Cardiac muscle cell (in vitro differentiated cells and primary cell): ENCODE results near the gene AUTS2. TPM values are rescaled to one million over a fixed set of nuclear protein-coding genes. Genes with fewer than 3 reads are reported as not detected.

Experiments used
- DNase-seq, 2 donors: peaks; one replicate each; pipeline versions ENCODE4 v3.0.0 to v3.0.0-alpha.2; 2010 to 2017; ENCODE audit warnings: low read depth in 1 of 2, low spot score in 1 of 2
- H3K27ac ChIP-seq: fragments of 200-600 bp; sonication (generic); 2 replicates; pipeline ENCODE4 v1.5.1; 2016
- H3K27me3 ChIP-seq: fragments of 200-600 bp; sonication (generic); 2 replicates; pipeline ENCODE4 v1.6.0; 2016; ENCODE audit warnings: control low read depth
- H3K36me3 ChIP-seq: fragments of 200-600 bp; sonication (generic); 2 replicates; pipeline ENCODE4 v1.5.1; 2016; ENCODE audit warnings: control low read depth
- H3K4me1 ChIP-seq: fragments of 200-600 bp; sonication (generic); 2 replicates; pipeline ENCODE4 v1.8.1; 2017; ENCODE audit warnings: low read depth, mild to moderate bottlenecking, mixed run types
- H3K4me3 ChIP-seq: fragments of 200-600 bp; sonication (generic); 2 replicates; pipeline ENCODE4 v1.5.1; 2016; ENCODE audit warnings: mild to moderate bottlenecking
- H3K9me3 ChIP-seq: fragments of 200-600 bp; sonication (generic); 2 replicates; pipeline ENCODE4 v1.5.1; 2017; ENCODE audit warnings: low read depth, mild to moderate bottlenecking, control low read depth
- CTCF ChIP-seq: IDR thresholded peaks from 2 replicates; pipeline ENCODE4 v1.5.1; 2012; ENCODE audit warnings: low read depth, mild to moderate bottlenecking, low read length
- polyA plus RNA-seq: library from polyadenylated mRNA; unstranded; fragments of >200 nt; fragmentation: Nextera tagmentation; extraction: Ambion mirVana; gene quantifications from 2 replicates; pipeline ENCODE4 v1.2.1, GENCODE V29; 2016
- total RNA-seq: library from RNA; depleted of rRNA; stranded (reverse); fragments of >200 nt; gene quantifications from 2 replicates; pipeline ENCODE4 v1.2.3, GENCODE V29; 2016

Gene AUTS2
- total and polyA plus RNA-seq, 2 experiments from 2014 or later = 41.0 to 45.5 TPM

DNA sequence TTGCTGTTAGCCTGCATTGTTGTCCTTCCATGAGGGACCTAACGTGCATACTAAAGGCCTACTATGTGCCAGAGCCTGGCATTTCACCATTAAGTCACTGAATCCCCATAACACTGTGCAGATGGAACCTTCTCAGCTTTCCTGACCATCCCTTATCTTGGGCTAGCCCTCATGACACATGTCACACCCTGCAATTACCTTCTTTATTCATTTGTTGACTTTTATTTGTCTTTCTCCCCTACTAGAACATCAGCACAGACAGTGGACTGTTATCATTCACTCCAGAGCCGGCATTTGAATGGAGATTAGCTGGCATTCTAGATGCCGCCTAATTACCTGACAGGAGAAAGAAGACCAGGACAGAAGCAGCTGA is 1062.5 kb downstream of the AUTS2 start:
- Histone ChIP-seq H3K27ac (no peak overlapping the region), H3K4me3 (no peak overlapping the region), H3K4me1 (peaks cover 16% of the 10 kb centered on the region), H3K9me3 (no peaks in the 10 kb centered on the region), H3K36me3 (no peaks in the 10 kb centered on the region), H3K27me3 (no peaks in the 10 kb centered on the region)
- no peak for DNase-seq
- TF ChIP-seq CTCF = no peak

GRCh38 chr7:70663680-70664079 is 1065.4 kb downstream of the AUTS2 start:
- DNase-seq = no peak
- TF ChIP-seq CTCF = no peak
- H3K4me1 ChIP-seq = peaks cover 20% of the 10 kb centered on the region
- no peaks in the 10 kb centered on the region for H3K27me3 ChIP-seq
- no peak overlapping the region for H3K4me3 ChIP-seq
- H3K36me3 ChIP-seq = no peaks in the 10 kb centered on the region
- H3K9me3 ChIP-seq = no peaks in the 10 kb centered on the region
- no peak overlapping the region for H3K27ac ChIP-seq

- Histone ChIP-seq H3K4me1 (peaks cover 26% of the 10 kb centered on the region), H3K27me3 (no peaks in the 10 kb centered on the region), H3K27ac (no peak overlapping the region), H3K9me3 (no peaks in the 10 kb centered on the region), H3K4me3 (no peak overlapping the region), H3K36me3 (no peaks in the 10 kb centered on the region)
- no peak for DNase-seq
- no peak for TF ChIP-seq CTCF
Observed at GRCh38 chr7:70665997-70666396, 1067.7 kb downstream of the AUTS2 start.

DNA sequence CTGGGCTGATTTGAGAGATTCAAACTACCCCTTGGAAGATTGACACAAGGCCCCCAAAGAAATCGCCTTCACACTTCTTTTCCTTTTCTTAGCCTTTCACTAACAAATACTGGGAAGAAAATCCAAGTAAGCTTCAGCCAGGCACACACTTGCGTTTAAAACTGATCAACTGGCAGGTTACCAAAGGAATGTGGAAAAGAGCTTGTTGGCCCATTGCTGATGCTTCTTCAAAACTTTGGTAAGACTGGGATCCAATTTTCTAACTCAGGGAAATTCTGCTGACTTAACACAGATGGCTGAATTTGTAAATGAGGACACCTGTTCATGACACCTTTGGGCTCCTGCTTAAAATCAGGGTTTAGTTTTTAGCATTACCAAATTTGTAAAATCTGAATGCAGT is 1069.1 kb downstream of the AUTS2 start:
- H3K27me3 ChIP-seq = no peaks in the 10 kb centered on the region
- no peaks in the 10 kb centered on the region for H3K9me3 ChIP-seq
- H3K4me3 ChIP-seq = no peak overlapping the region
- no peak for TF ChIP-seq CTCF
- H3K4me1 ChIP-seq = peaks cover 26% of the 10 kb centered on the region
- no peaks in the 10 kb centered on the region for H3K36me3 ChIP-seq
- H3K27ac ChIP-seq = no peak overlapping the region
- DNase-seq = no peak

GRCh38 chr7:70668606-70669358 is 1070.5 kb downstream of the AUTS2 start:
- no peaks in the 10 kb centered on the region for H3K36me3 ChIP-seq
- H3K27ac ChIP-seq = peak overlapping the region; percentile 44
- no peaks in the 10 kb centered on the region for H3K9me3 ChIP-seq
- TF ChIP-seq CTCF = no peak
- H3K27me3 ChIP-seq = no peaks in the 10 kb centered on the region
- H3K4me1 ChIP-seq = peaks cover 26% of the 10 kb centered on the region
- DNase-seq = peak in 1 of 2 donors; percentile 75
- no peak overlapping the region for H3K4me3 ChIP-seq

- H3K36me3 ChIP-seq = no peaks in the 10 kb centered on the region
- no peaks in the 10 kb centered on the region for H3K27me3 ChIP-seq
- H3K27ac ChIP-seq = no peak overlapping the region
- no peaks in the 10 kb centered on the region for H3K9me3 ChIP-seq
- no peak overlapping the region for H3K4me3 ChIP-seq
- no peak for TF ChIP-seq CTCF
- DNase-seq = no peak
- peaks cover 32% of the 10 kb centered on the region for H3K4me1 ChIP-seq
Observed at GRCh38 chr7:70669854-70670253, 1071.6 kb downstream of the AUTS2 start.
